GM23338 (cell line): ENCODE measurements around the gene ZNF460.

Experiments
- CREB1 ChIP-seq: fragments of 250-450 bp; sonication (Bioruptor Pico); IDR thresholded peaks from 2 replicates; pipeline ENCODE4 v1.5.0; 2020; ENCODE audit warnings: low read depth, mild to moderate bottlenecking, moderate library complexity
- CTCF ChIP-seq, 2 experiments: fragments of 200-600 bp in 1 of 2; sonication (generic) in 1 of 2; conservative IDR thresholded peaks; 2 replicates each; pipeline versions ENCODE4 v1.5.1 to v1.6.1; 2016 to 2017; ENCODE audit warnings: antibody characterized with exemption in 2 of 2, low read depth in 2 of 2, mild to moderate bottlenecking in 2 of 2, moderate library complexity in 1 of 2
- EZH2 ChIP-seq: fragments of 200-600 bp; sonication (generic); IDR thresholded peaks from one replicate; pipeline ENCODE4 v1.8.0; 2017; ENCODE audit warnings: antibody characterized with exemption, mild to moderate bottlenecking, low read depth; ENCODE audit not compliant: unreplicated experiment
- EZH2phosphoT487 ChIP-seq: fragments of 200-600 bp; sonication (generic); IDR thresholded peaks from one replicate; pipeline ENCODE4 v1.8.1; 2018; ENCODE audit warnings: antibody characterized with exemption; ENCODE audit not compliant: unreplicated experiment
- POLR2AphosphoS5 ChIP-seq: IDR thresholded peaks from 2 replicates; pipeline ENCODE4 v1.6.1; 2016; ENCODE audit warnings: antibody characterized with exemption, low read depth
- REST ChIP-seq: IDR thresholded peaks from one replicate; pipeline ENCODE4 v1.6.1; 2018; ENCODE audit warnings: antibody characterized with exemption; ENCODE audit not compliant: unreplicated experiment
- ZNF114 ChIP-seq: fragments of 250-450 bp; sonication (Bioruptor Pico); IDR thresholded peaks from 2 replicates; pipeline ENCODE4 v1.5.0; 2020; ENCODE audit warnings: mild to moderate bottlenecking, moderate library complexity
- ZNF331 ChIP-seq: fragments of 250-450 bp; sonication (Bioruptor Pico); IDR thresholded peaks from 2 replicates; pipeline ENCODE4 v1.5.0; 2020; ENCODE audit warnings: low read depth, mild to moderate bottlenecking, moderate library complexity

- TF ChIP-seq CTCF (conservative IDR thresholded peaks at IDR 0.05; ENCODE audit: low read depth in 2 of 2) (no peak), EZH2 (no peak), CREB1 (CRISPR knock-in tag) (no peak), POLR2AphosphoS5 (no peak), ZNF114 (no peak), EZH2phosphoT487 (no peak), ZNF331 (no peak), REST (no peak)
Measured at GRCh38 chr19:57245959-57246358, 34.3 kb upstream of the ZNF460 start.
